ENCODE data around the gene SH2B3.
"Not testable (repeated sequence)": the region's sequence is repeated elsewhere in the genome, so short reads cannot be mapped to it uniquely, and the experiment has no call there.

Gene SH2B3

GRCh38 chr12:111387747-111388323 is 17.9 kb upstream of the SH2B3 start:
- DNase-seq = no peak

- DNase-seq = no peak
Measured at GRCh38 chr12:111389635-111390034, 16.1 kb upstream of the SH2B3 start.

GRCh38 chr12:111390910-111391309 is 14.8 kb upstream of the SH2B3 start:
- DNase-seq = no peak

- no peak for DNase-seq
Measured at GRCh38 chr12:111393700-111394300, 11.9 kb upstream of the SH2B3 start.

GRCh38 chr12:111394480-111394879 is 11.2 kb upstream of the SH2B3 start:
- DNase-seq = no peak

- no peak for DNase-seq
Measured at GRCh38 chr12:111395336-111396187, 10.2 kb upstream of the SH2B3 start.

GRCh38 chr12:111396271-111396670 is 9.5 kb upstream of the SH2B3 start:
- DNase-seq = not testable (repeated sequence)

- DNase-seq = peak; percentile 84
Measured at GRCh38 chr12:111396726-111397445, 8.8 kb upstream of the SH2B3 start.

GRCh38 chr12:111398530-111398929 is 7.2 kb upstream of the SH2B3 start:
- DNase-seq = no peak

- not testable (repeated sequence) for DNase-seq
Measured at GRCh38 chr12:111399741-111400404, 5.8 kb upstream of the SH2B3 start.

GRCh38 chr12:111401167-111401605 is 4.5 kb upstream of the SH2B3 start:
- no peak for DNase-seq

- not testable (repeated sequence) for DNase-seq
Measured at GRCh38 chr12:111402490-111402824, 3.3 kb upstream of the SH2B3 start.

GRCh38 chr12:111404362-111405148 is 1.2 kb upstream of the SH2B3 start:
- peak; percentile 82 for DNase-seq

GRCh38 chr12:111405149-111405858 is 419 bp upstream of the SH2B3 start:
- DNase-seq = peak; percentile 99

- DNase-seq = peak; percentile 55
Measured at GRCh38 chr12:111406474-111407376, 1.0 kb downstream of the SH2B3 start.

- DNase-seq = no peak
Measured at GRCh38 chr12:111407377-111408115, 1.8 kb downstream of the SH2B3 start.

- no peak for DNase-seq
Measured at GRCh38 chr12:111408116-111408440, 2.4 kb downstream of the SH2B3 start.

GRCh38 chr12:111408686-111409402 is 3.1 kb downstream of the SH2B3 start:
- DNase-seq = no peak

GRCh38 chr12:111409403-111409779 is 3.7 kb downstream of the SH2B3 start:
- DNase-seq = no peak

Measured in stimulated activated CD4-positive, alpha-beta T cell treated with anti-CD3 and anti-CD28 coated beads, Interleukin-1b, Interleukin-23, amount 100 ng/mL, for 48 hours (primary cell).